HL-60/S4 treated with phorbol 12-myristate 13-acetate at 8.2 ng/mL for 4 days and 3 days (cell line): ENCODE data around the gene CLTC.

Experiments
- in situ Hi-C: fragments of 300-500 bp; cut with MboI; formaldehyde crosslinking; loops from 2 replicates; pipeline ENCODE4 v1.15.0; 2022; ENCODE audit warnings: low sequenced_read_pairs

CLTC gene

GRCh38 chr17:59678918-59679317 lies 59.2 kb downstream of the CLTC start:
- in situ Hi-C loops = no loop called here

- in situ Hi-C loops = no loop called here
Observed at GRCh38 chr17:59680314-59680713, 60.6 kb downstream of the CLTC start.

- in situ Hi-C loops = no loop called here
Observed at GRCh38 chr17:59683283-59683682, 63.6 kb downstream of the CLTC start.

GRCh38 chr17:59684967-59685366 lies 65.3 kb downstream of the CLTC start:
- in situ Hi-C loops = no loop called here

GRCh38 chr17:59688008-59688407 lies 68.3 kb downstream of the CLTC start:
- in situ Hi-C loops = no loop called here

- in situ Hi-C loops = no loop called here
Observed at GRCh38 chr17:59688496-59688895, 68.8 kb downstream of the CLTC start.

- in situ Hi-C loops = no loop called here
Observed at GRCh38 chr17:59693582-59693981, 73.9 kb downstream of the CLTC start.

GRCh38 chr17:59694344-59694743 lies 74.6 kb downstream of the CLTC start:
- in situ Hi-C loops = no loop called here

- in situ Hi-C loops = no loop called here
Observed at GRCh38 chr17:59695945-59696681, 76.4 kb downstream of the CLTC start.

- in situ Hi-C loops = no loop called here
Observed at GRCh38 chr17:59696682-59697277, 77.1 kb downstream of the CLTC start.

- in situ Hi-C loops = no loop called here
Observed at GRCh38 chr17:59698143-59698542, 78.4 kb downstream of the CLTC start.

GRCh38 chr17:59699218-59699617 lies 79.5 kb downstream of the CLTC start:
- in situ Hi-C loops = no loop called here

GRCh38 chr17:59699786-59700185 lies 80.1 kb downstream of the CLTC start:
- in situ Hi-C loops = no loop called here

- in situ Hi-C loops = no loop called here
Observed at GRCh38 chr17:59702304-59702703, 82.6 kb downstream of the CLTC start.

GRCh38 chr17:59707149-59707970 lies 87.7 kb downstream of the CLTC start, which contains the start of the genes PTRH2 and VMP1:
PTRH2 (minus strand) TSS chr17:59707430; CDS start chr17:59697978, 9,452 bp downstream.
VMP1 (plus strand) TSS chr17:59707654; CDS start chr17:59731447, 23,793 bp downstream.
- in situ Hi-C loops = no loop called here

GRCh38 chr17:59707971-59708430 lies 88.3 kb downstream of the CLTC start:
- in situ Hi-C loops = no loop called here

- in situ Hi-C loops = no loop called here
Observed at GRCh38 chr17:59711936-59712335, 92.2 kb downstream of the CLTC start.

GRCh38 chr17:59712862-59713261 lies 93.2 kb downstream of the CLTC start:
- in situ Hi-C loops = no loop called here

GRCh38 chr17:59714255-59714654 lies 94.6 kb downstream of the CLTC start:
- in situ Hi-C loops = no loop called here

- in situ Hi-C loops = no loop called here
Observed at GRCh38 chr17:59716427-59716826, 96.7 kb downstream of the CLTC start.

- in situ Hi-C loops = no loop called here
Observed at GRCh38 chr17:59719526-59719925, 99.8 kb downstream of the CLTC start.
